H1 (cell line): ENCODE data around the gene SH3PXD2A. TPM values are rescaled to one million over a fixed set of nuclear protein-coding genes. Genes with fewer than 3 reads are reported as not detected.

Experiments
- CTCF ChIA-PET: fragments of 300-600 bp; sonication (Branson Sonifier 250); formaldehyde crosslinking; loops from one replicate; lab custom pipeline; 2021; ENCODE audit not compliant: partially characterized antibody; lab: Charles Lee
- POLR2A ChIA-PET: fragments of 300-600 bp; sonication (Branson Sonifier 250); formaldehyde crosslinking; loops from one replicate; lab custom pipeline; 2021; ENCODE audit warnings: inconsistent platforms; ENCODE audit not compliant: partially characterized antibody; lab: Charles Lee
- DNase-seq, 2 experiments: peaks; one replicate each; pipeline versions ENCODE4 v3.0.0 to v3.0.0-alpha.2; 2010 to 2022; ENCODE audit warnings: low spot score in 2 of 2, low read depth in 1 of 2, mixed read lengths in 1 of 2
- FAIRE-seq: peaks from 2 replicates; lab custom pipeline; 2011; peaks lifted over from hg19 to GRCh38; lab: Jason Lieb, UNC
- H2AFZ ChIP-seq: 2 replicates; pipeline ENCODE4 v1.8.1; 2012; ENCODE audit warnings: low read length, inconsistent platforms
- H2AK5ac ChIP-seq: 2 replicates; pipeline ENCODE4 v1.6.1; 2013; ENCODE audit warnings: low read depth, low read length
- H2BK120ac ChIP-seq: replicated peaks from 2 replicates; pipeline ENCODE3; 2013; ENCODE audit warnings: low read depth, low read length, inconsistent platforms
- H2BK12ac ChIP-seq: 2 replicates; pipeline ENCODE4 v1.6.1; 2013; ENCODE audit warnings: low read depth, low read length
- H2BK15ac ChIP-seq: 2 replicates; pipeline ENCODE4 v1.6.1; 2013; ENCODE audit warnings: low read length
- H2BK20ac ChIP-seq: 2 replicates; pipeline ENCODE4 v1.6.1; 2013; ENCODE audit warnings: low read length
- H2BK5ac ChIP-seq: 2 replicates; pipeline ENCODE4 v1.6.1; 2013; ENCODE audit warnings: low read depth, low read length
- H3K14ac ChIP-seq: 2 replicates; pipeline ENCODE4 v1.6.1; 2013; ENCODE audit warnings: inconsistent platforms; ENCODE audit not compliant: insufficient read length
- H3K18ac ChIP-seq: 2 replicates; pipeline ENCODE4 v1.6.1; 2013; ENCODE audit warnings: low read length; ENCODE audit errors: extremely low read depth
- H3K23ac ChIP-seq: 2 replicates; pipeline ENCODE4 v1.6.1; 2013; ENCODE audit warnings: inconsistent platforms; ENCODE audit not compliant: insufficient read length
- H3K23me2 ChIP-seq: 2 replicates; pipeline ENCODE4 v1.6.1; 2013; ENCODE audit warnings: low read depth, low read length
- H3K27ac ChIP-seq: 2 replicates; pipeline ENCODE4 v1.6.1; 2011; ENCODE audit warnings: low read depth, low read length, inconsistent platforms
- H3K27me3 ChIP-seq, 4 experiments: replicated peaks in 1 of 4; 1 replicate in 1 of 4; 2 replicates in 3 of 4; pipeline versions ENCODE4 v1.6.1 to v1.8.1; 2011 to 2013; ENCODE audit warnings: low read length in 3 of 4, mild to moderate bottlenecking in 3 of 4, inconsistent platforms in 2 of 4, mixed read lengths in 2 of 4, moderate library complexity in 1 of 4; ENCODE audit not compliant: control insufficient read depth in 3 of 4, insufficient read depth in 3 of 4; ENCODE audit errors: extremely low read depth in 1 of 4
- H3K36me3 ChIP-seq, 4 experiments: 2 replicates each; pipeline versions ENCODE4 v1.6.1 to v1.8.1; 2011 to 2013; ENCODE audit warnings: mild to moderate bottlenecking in 4 of 4, low read length in 3 of 4, moderate library complexity in 2 of 4, control low read depth in 1 of 4, inconsistent platforms in 1 of 4; ENCODE audit not compliant: insufficient read depth in 4 of 4, control insufficient read depth in 2 of 4
- H3K4ac ChIP-seq: replicated peaks from 2 replicates; pipeline ENCODE3; 2013; ENCODE audit warnings: low read length, low read depth, mixed read lengths, inconsistent platforms; ENCODE audit not compliant: insufficient read length
- H3K4me1 ChIP-seq, 4 experiments: replicated peaks in 1 of 4; 1 replicate in 1 of 4; 2 replicates in 3 of 4; pipeline versions ENCODE4 v1.6.1 to v1.8.1; 2011 to 2013; ENCODE audit warnings: low read length in 3 of 4, inconsistent platforms in 2 of 4, mixed read lengths in 1 of 4; ENCODE audit not compliant: insufficient read depth in 4 of 4, control insufficient read depth in 3 of 4
- H3K4me2 ChIP-seq, 2 experiments: 2 replicates each; pipeline versions ENCODE4 v1.6.1 to v1.8.1; 2011 to 2013; ENCODE audit warnings: low read depth in 2 of 2, low read length in 2 of 2, control low read depth in 1 of 2, inconsistent platforms in 1 of 2, mild to moderate bottlenecking in 1 of 2; ENCODE audit not compliant: insufficient read depth in 1 of 2
- H3K4me3 ChIP-seq, 4 experiments: fragments of 200-600, 300-600 bp in 1 of 4; sonication (generic), shearing (Covaris generic), sonication (Bioruptor Twin) in 1 of 4; 2 replicates each; pipeline versions ENCODE4 v1.5.1 to v1.8.1; 2011 to 2016; ENCODE audit warnings: low read length in 4 of 4, low read depth in 3 of 4, control low read depth in 2 of 4, inconsistent platforms in 2 of 4, mild to moderate bottlenecking in 2 of 4, mixed read lengths in 1 of 4, moderate library complexity in 1 of 4; ENCODE audit not compliant: insufficient read depth in 2 of 4; ENCODE audit errors: extremely low read depth in 1 of 4
- H3K56ac ChIP-seq: replicated peaks from 2 replicates; pipeline ENCODE3; 2013; ENCODE audit warnings: low read depth, mild to moderate bottlenecking, mixed read lengths, low read length, inconsistent platforms; ENCODE audit not compliant: insufficient read length
- H3K79me1 ChIP-seq: 2 replicates; pipeline ENCODE4 v1.6.1; 2013; ENCODE audit warnings: low read depth, low read length, control low read depth
- H3K79me2 ChIP-seq, 2 experiments: 2 replicates each; pipeline versions ENCODE4 v1.6.1 to v1.8.1; 2012 to 2013; ENCODE audit warnings: low read length in 2 of 2, mild to moderate bottlenecking in 2 of 2, inconsistent platforms in 1 of 2; ENCODE audit not compliant: insufficient read depth in 2 of 2, control insufficient read depth in 1 of 2
- H3K9ac ChIP-seq, 4 experiments: replicated peaks in 1 of 4; 1 replicate in 1 of 4; 2 replicates in 3 of 4; pipeline versions ENCODE4 v1.6.1 to v1.8.1; 2011 to 2013; ENCODE audit warnings: low read depth in 3 of 4, low read length in 3 of 4, control low read depth in 2 of 4, mild to moderate bottlenecking in 2 of 4, moderate library complexity in 2 of 4, inconsistent platforms in 1 of 4; ENCODE audit errors: extremely low read depth in 1 of 4
- H3K9me3 ChIP-seq, 2 experiments: 2 replicates each; pipeline versions ENCODE4 v1.6.1 to v1.8.1; 2012 to 2013; ENCODE audit warnings: mild to moderate bottlenecking in 2 of 2, moderate library complexity in 2 of 2, control low read depth in 1 of 2, inconsistent platforms in 1 of 2, low read depth in 1 of 2, low read length in 1 of 2, mixed read lengths in 1 of 2; ENCODE audit not compliant: insufficient read depth in 2 of 2
- H4K20me1 ChIP-seq, 2 experiments: replicated peaks in 1 of 2; 2 replicates each; pipeline versions ENCODE3 to v1.8.1; 2011 to 2013; ENCODE audit warnings: inconsistent platforms in 2 of 2, low read length in 2 of 2, mild to moderate bottlenecking in 1 of 2; ENCODE audit not compliant: insufficient read depth in 2 of 2, control insufficient read depth in 1 of 2
- H4K5ac ChIP-seq: 2 replicates; pipeline ENCODE4 v1.6.1; 2013; ENCODE audit warnings: low read length, low read depth, mixed read lengths, inconsistent platforms; ENCODE audit not compliant: insufficient read length
- H4K8ac ChIP-seq: 2 replicates; pipeline ENCODE4 v1.8.0; 2013; ENCODE audit warnings: mild to moderate bottlenecking, moderate library complexity, low read length, inconsistent platforms; ENCODE audit not compliant: insufficient read depth; ENCODE audit errors: extremely low read depth
- H4K91ac ChIP-seq: replicated peaks from 2 replicates; pipeline ENCODE3; 2013; ENCODE audit warnings: low read length, mixed read lengths, inconsistent platforms; ENCODE audit not compliant: insufficient read length
- CHD2 ChIP-seq: IDR thresholded peaks from 2 replicates; pipeline ENCODE4 v1.6.1; 2012; ENCODE audit warnings: low read length, improper control_type of control experiment
- FOSL1 ChIP-seq: IDR thresholded peaks from 2 replicates; pipeline ENCODE4 v1.6.1; 2011; ENCODE audit warnings: mild to moderate bottlenecking, low read depth, low read length, moderate library complexity; ENCODE audit not compliant: insufficient read depth
- GTF2F1 ChIP-seq: IDR thresholded peaks from 2 replicates; pipeline ENCODE4 v1.6.1; 2012; ENCODE audit warnings: low read depth, low read length, improper control_type of control experiment, borderline replicate concordance
- NANOG ChIP-seq: IDR thresholded peaks from 2 replicates; pipeline ENCODE4 v1.6.1; 2011; ENCODE audit warnings: low read length, low read depth, mild to moderate bottlenecking, inconsistent platforms; ENCODE audit not compliant: insufficient read depth, poor library complexity, severe bottlenecking
- POU5F1 ChIP-seq: IDR thresholded peaks from 2 replicates; pipeline ENCODE4 v1.6.1; 2011; ENCODE audit warnings: low read depth, mild to moderate bottlenecking, low read length, moderate library complexity
- RFX5 ChIP-seq: IDR thresholded peaks from 2 replicates; pipeline ENCODE4 v1.6.1; 2011; ENCODE audit warnings: low read depth, low read length, improper control_type of control experiment, borderline replicate concordance
- SIX5 ChIP-seq: IDR thresholded peaks from 2 replicates; pipeline ENCODE4 v1.6.1; 2011; ENCODE audit warnings: mild to moderate bottlenecking, low read depth, low read length
- SP1 ChIP-seq: IDR thresholded peaks from 2 replicates; pipeline ENCODE4 v1.6.1; 2011; ENCODE audit warnings: low read depth, low read length
- SRF ChIP-seq: IDR thresholded peaks from 2 replicates; pipeline ENCODE4 v1.6.1; 2011; ENCODE audit warnings: mild to moderate bottlenecking, low read depth, low read length, moderate library complexity
- TAF7 ChIP-seq: optimal IDR thresholded peaks from 2 replicates; pipeline ENCODE3; 2011; ENCODE audit warnings: low read depth, mild to moderate bottlenecking, inconsistent platforms, low read length, moderate library complexity, borderline replicate concordance
- WGBS, 2 experiments: shearing (Covaris generic) in 1 of 2; methylation state at CpG; one replicate each; pipeline versions ENCODE4 v1.1.6 to v1.1.7; 2013 to 2015; ENCODE audit warnings: low lambda C conversion rate in 2 of 2, mixed read lengths in 2 of 2, inconsistent platforms in 1 of 2, low coverage in 1 of 2, missing lambda C conversion rate in 1 of 2; ENCODE audit not compliant: insufficient replicate concordance in 2 of 2, insufficient coverage in 1 of 2, insufficient read length in 1 of 2; ENCODE audit errors: extremely low coverage in 1 of 2, missing lambda C conversion rate in 1 of 2; 5-methylcytosine and 5-hydroxymethylcytosine counted together
- polyA plus RNA-seq, 7 experiments: library from polyadenylated mRNA; depleted of rRNA in 3 of 7; stranded (reverse) in 5 of 7; unstranded in 2 of 7; fragments of >200 nt in 5 of 7; fragments of 200-250 nt in 2 of 7; gene quantifications; 1 replicate in 5 of 7; 2 replicates in 1 of 7; 4 replicates in 1 of 7; pipeline versions ENCODE4 v1.2.1 to v1.2.3, GENCODE V29; 2011 to 2013; ENCODE audit warnings: missing spikeins in 2 of 7, mixed read lengths in 2 of 7
- total RNA-seq: library from RNA; stranded (reverse); fragmentation: NEBNext Ultra II Directional; extraction: Animal tissue kit (Norgen Biotek cat#: 25700); gene quantifications from 2 replicates; pipeline ENCODE4 v1.2.1, GENCODE V29; 2021
- TF ChIP-seq, protein P1 (sequence below): IDR thresholded peaks from 2 replicates; pipeline ENCODE4 v1.6.1; 2012; ENCODE audit warnings: inconsistent platforms

SH3PXD2A gene
- total and polyA plus RNA-seq, 2 of the 8 experiments (the other 6 are each of a cell fraction or from before 2014, with no cell fraction given), result 5.4 to 16.3 TPM

DNA sequence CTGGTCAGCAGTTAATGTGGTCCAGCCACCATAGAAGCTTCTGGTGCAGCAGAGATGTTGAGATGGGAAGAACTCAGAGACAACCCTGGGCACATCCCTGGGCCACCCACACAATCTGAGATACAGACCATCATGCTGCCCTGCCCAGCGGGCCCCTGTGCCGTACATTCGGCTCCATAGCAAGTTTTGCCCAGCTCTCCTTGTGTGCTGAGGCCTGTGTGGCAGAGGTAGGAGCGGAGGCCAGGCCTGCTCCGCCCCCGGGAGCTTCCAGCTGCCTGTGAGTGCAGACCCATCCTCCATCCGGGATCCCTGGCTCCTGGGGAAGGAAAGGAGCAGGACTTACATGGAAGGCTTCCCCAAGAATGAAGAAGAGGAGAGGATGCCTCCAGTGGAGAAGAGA is 221.5 kb downstream of the SH3PXD2A start:
- WGBS, 2 experiments, result 86% methylated on average over 7 of the region's 7 CpGs; no CpG with 5 or more reads in 1 of the 2 experiments
- Histone ChIP-seq H3K36me3 (no peaks in the 10 kb centered on the region), H3K23ac (no peak overlapping the region), H3K18ac (no peak overlapping the region), H3K4me1 (peaks cover 8 to 33% (median 27%) of the 10 kb centered on the region in 4 experiments), H2BK120ac (no peak overlapping the region), H4K5ac (no peak overlapping the region), H3K14ac (no peak overlapping the region), H2AFZ (no peak overlapping the region), H2AK5ac (no peak overlapping the region), H3K79me2 (no peaks in the 10 kb centered on the region; a peak in 1 of 4 replicates), H3K23me2 (no peaks in the 10 kb centered on the region), H4K20me1 (no peaks in the 10 kb centered on the region), H3K4me2 (no peak overlapping the region), H2BK5ac (0 out of 2 replicates have a peak overlapping the region, but pooled peaks have one; percentile 57), H2BK12ac (no peak overlapping the region; the same call in 1 of the 2 replicates), H4K8ac (peak overlapping the region; percentile 74; the same call in 1 of the 2 replicates), H3K27me3 (no peaks in the 10 kb centered on the region), H3K56ac (no peak overlapping the region), H3K4ac (no peak overlapping the region), H3K9ac (no peak overlapping the region), H2BK20ac (no peak overlapping the region), H3K9me3 (no peaks in the 10 kb centered on the region), H3K79me1 (peaks cover 4% of the 10 kb centered on the region; the same call in 1 of the 2 replicates), H2BK15ac (peak overlapping the region; percentile 47; the same call in 1 of the 2 replicates), H4K91ac (no peak overlapping the region), H3K27ac (no peak overlapping the region), H3K4me3 (no peak overlapping the region)
- ChIA-PET POLR2A (interaction anchor here (1.3 kb wide), 1 partner anchor 12 kb away, joined by 3 read pairs; no protein-coding TSS in a partner anchor), CTCF (interaction anchor here (0.5 to 10.0 kb wide), 9 partner anchors 17 to 1076 kb away, joined by 3 to 95 read pairs (median 5); no protein-coding TSS in a partner anchor)
- FAIRE-seq (no peak), DNase-seq (no peak)
- no peak for TF ChIP-seq SP1
- no peak for TF ChIP-seq NANOG
- TF ChIP-seq SIX5, result no peak
- TF ChIP-seq SRF, result no peak
- TF ChIP-seq TAF7, result no peak
- no peak for TF ChIP-seq GTF2F1
- TF ChIP-seq CHD2, result no peak
- no peak for TF ChIP-seq RFX5
- TF ChIP-seq FOSL1, result no peak
- TF ChIP-seq, protein P1, sequence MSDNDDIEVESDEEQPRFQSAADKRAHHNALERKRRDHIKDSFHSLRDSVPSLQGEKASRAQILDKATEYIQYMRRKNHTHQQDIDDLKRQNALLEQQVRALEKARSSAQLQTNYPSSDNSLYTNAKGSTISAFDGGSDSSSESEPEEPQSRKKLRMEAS, result no peak
- no peak for TF ChIP-seq POU5F1
